ENCODE data around the gene SLC7A9.
"Not testable (repeated sequence)": the region's sequence is repeated elsewhere in the genome, so short reads cannot be mapped to it uniquely, and the experiment has no call there.

The SLC7A9 gene

GRCh38 chr19:32814624-32815023, 54.9 kb downstream of the SLC7A9 start:
- in situ Hi-C loops (cut with MboI; ENCODE audit: low pct_unique_long_range_greater_than_20kb, low sequenced_read_pairs): no loop called here
- no peak for DNase-seq

- in situ Hi-C loops (cut with MboI; ENCODE audit: low pct_unique_long_range_greater_than_20kb, low sequenced_read_pairs): no loop called here
- DNase-seq: no peak
These were observed 55.6 kb downstream of the SLC7A9 start for GRCh38 chr19:32813862-32814425.

- no peak for DNase-seq
- in situ Hi-C loops (cut with MboI; ENCODE audit: low pct_unique_long_range_greater_than_20kb, low sequenced_read_pairs): no loop called here
These were observed 57.0 kb downstream of the SLC7A9 start for GRCh38 chr19:32812571-32812970.

GRCh38 chr19:32812036-32812435, 57.5 kb downstream of the SLC7A9 start:
- in situ Hi-C loops (cut with MboI; ENCODE audit: low pct_unique_long_range_greater_than_20kb, low sequenced_read_pairs): no loop called here
- DNase-seq: no peak

- in situ Hi-C loops (cut with MboI; ENCODE audit: low pct_unique_long_range_greater_than_20kb, low sequenced_read_pairs): no loop called here
- DNase-seq: no peak
These were observed 58.4 kb downstream of the SLC7A9 start for GRCh38 chr19:32811151-32811550.

GRCh38 chr19:32810452-32810851, 59.1 kb downstream of the SLC7A9 start:
- in situ Hi-C loops (cut with MboI; ENCODE audit: low pct_unique_long_range_greater_than_20kb, low sequenced_read_pairs): no loop called here
- no peak for DNase-seq

GRCh38 chr19:32809754-32810153, 59.8 kb downstream of the SLC7A9 start:
- DNase-seq: no peak
- in situ Hi-C loops (cut with MboI; ENCODE audit: low pct_unique_long_range_greater_than_20kb, low sequenced_read_pairs): no loop called here

GRCh38 chr19:32809254-32809653, 60.3 kb downstream of the SLC7A9 start:
- no peak for DNase-seq
- in situ Hi-C loops (cut with MboI; ENCODE audit: low pct_unique_long_range_greater_than_20kb, low sequenced_read_pairs): no loop called here

- in situ Hi-C loops (cut with MboI; ENCODE audit: low pct_unique_long_range_greater_than_20kb, low sequenced_read_pairs): no loop called here
- DNase-seq: no peak
These were observed 61.3 kb downstream of the SLC7A9 start for GRCh38 chr19:32808236-32808635.

GRCh38 chr19:32802840-32803239, 66.7 kb downstream of the SLC7A9 start:
- DNase-seq: no peak
- in situ Hi-C loops (cut with MboI; ENCODE audit: low pct_unique_long_range_greater_than_20kb, low sequenced_read_pairs): no loop called here

- in situ Hi-C loops (cut with MboI; ENCODE audit: low pct_unique_long_range_greater_than_20kb, low sequenced_read_pairs): no loop called here
- no peak for DNase-seq
These were observed 68.8 kb downstream of the SLC7A9 start for GRCh38 chr19:32800754-32801153.

GRCh38 chr19:32800191-32800590, 69.4 kb downstream of the SLC7A9 start:
- in situ Hi-C loops (cut with MboI; ENCODE audit: low pct_unique_long_range_greater_than_20kb, low sequenced_read_pairs): no loop called here
- no peak for DNase-seq

- no peak for DNase-seq
- in situ Hi-C loops (cut with MboI; ENCODE audit: low pct_unique_long_range_greater_than_20kb, low sequenced_read_pairs): no loop called here
These were observed 71.4 kb downstream of the SLC7A9 start for GRCh38 chr19:32798201-32798600.

GRCh38 chr19:32789429-32789828, 80.1 kb downstream of the SLC7A9 start:
- in situ Hi-C loops (cut with MboI; ENCODE audit: low pct_unique_long_range_greater_than_20kb, low sequenced_read_pairs): no loop called here

GRCh38 chr19:32787895-32788294, 81.7 kb downstream of the SLC7A9 start:
- DNase-seq; in situ Hi-C loops (cut with MboI; ENCODE audit: low pct_unique_long_range_greater_than_20kb, low sequenced_read_pairs): not testable (repeated sequence)

More at GRCh38 chr19:32789429-32789828, 80.1 kb downstream of the SLC7A9 start:
- DNase-seq: no peak

GRCh38 chr19:32787161-32787813, 82.3 kb downstream of the SLC7A9 start:
- DNase-seq; in situ Hi-C loops (cut with MboI; ENCODE audit: low pct_unique_long_range_greater_than_20kb, low sequenced_read_pairs): not testable (repeated sequence)

- in situ Hi-C loops (cut with MboI; ENCODE audit: low pct_unique_long_range_greater_than_20kb, low sequenced_read_pairs); DNase-seq: not testable (repeated sequence)
These were observed 87.5 kb downstream of the SLC7A9 start for GRCh38 chr19:32782089-32782488.

GRCh38 chr19:32781280-32781679, 88.3 kb downstream of the SLC7A9 start:
- in situ Hi-C loops (cut with MboI; ENCODE audit: low pct_unique_long_range_greater_than_20kb, low sequenced_read_pairs): no loop called here
- DNase-seq: no peak

Measured in KBM-7 (cell line).